ENCODE results near the gene NEDD8. TPM values are rescaled to one million over a fixed set of nuclear protein-coding genes. Genes with fewer than 3 reads are reported as not detected.
"Not testable (repeated sequence)": the region's sequence is repeated elsewhere in the genome, so short reads cannot be mapped to it uniquely, and the experiment has no call there.

The NEDD8 gene
- total and polyA plus RNA-seq, 8 donors: 162 to 219 (median 200) TPM

GRCh38 chr14:24231263-24232120, 675 bp downstream of the NEDD8 start:
- H3K4me1 ChIP-seq: peaks cover 21 to 41% of the 10 kb centered on the region in 2 donors
- no peak for TF ChIP-seq CTCF (IDR thresholded peaks at IDR 0.05)
- peak overlapping the region; percentile 80 to 84 for H3K4me3 ChIP-seq
- no peaks in the 10 kb centered on the region for H3K27me3 ChIP-seq
- H3K9me3 ChIP-seq: no peaks in the 10 kb centered on the region
- H3K27ac ChIP-seq: peak overlapping the region; percentile 93 to 99
- intact Hi-C loops (cut with DNase I): no loop called here
- peak; percentile 5 for ATAC-seq
- H3K36me3 ChIP-seq: peaks cover 0 to 26% of the 10 kb centered on the region in 2 donors
- DNase-seq: no peak

GRCh38 chr14:24228902-24229301, 3.3 kb downstream of the NEDD8 start:
- H3K4me3 ChIP-seq: no peak overlapping the region
- no peak for TF ChIP-seq CTCF (IDR thresholded peaks at IDR 0.05)

GRCh38 chr14:24226473-24226872, 5.7 kb downstream of the NEDD8 start:
- Histone ChIP-seq H3K9me3 (no peaks in the 10 kb centered on the region), H3K4me3 (no peak overlapping the region), H3K4me1 (peaks cover 7 to 16% of the 10 kb centered on the region in 2 donors), H3K27me3 (no peaks in the 10 kb centered on the region), H3K36me3 (peaks cover 0 to 19% of the 10 kb centered on the region in 2 donors), H3K27ac (no peak overlapping the region)
- no peak for DNase-seq
- ATAC-seq: no peak
- no peak for TF ChIP-seq CTCF (IDR thresholded peaks at IDR 0.05)
- intact Hi-C loops (cut with DNase I): no loop called here

More at GRCh38 chr14:24228902-24229301, 3.3 kb downstream of the NEDD8 start:
- Histone ChIP-seq H3K4me1 (peaks cover 16 to 26% of the 10 kb centered on the region in 2 donors), H3K36me3 (peaks cover 0 to 19% of the 10 kb centered on the region in 2 donors), H3K9me3 (no peaks in the 10 kb centered on the region), H3K27me3 (no peaks in the 10 kb centered on the region), H3K27ac (no peak overlapping the region)
- DNase-seq: no peak
- no peak for ATAC-seq
- intact Hi-C loops (cut with DNase I): no loop called here

GRCh38 chr14:24224618-24225071, 7.5 kb downstream of the NEDD8 start:
- DNase-seq: no peak
- no peak for TF ChIP-seq CTCF (IDR thresholded peaks at IDR 0.05)
- Histone ChIP-seq H3K4me1 (peaks cover under 1 to 2% of the 10 kb centered on the region in 2 donors), H3K27me3 (no peaks in the 10 kb centered on the region), H3K9me3 (no peaks in the 10 kb centered on the region), H3K4me3 (no peak overlapping the region), H3K36me3 (peaks cover 0 to 19% of the 10 kb centered on the region in 2 donors), H3K27ac (peak overlapping the region in 1 of 2 donors; percentile 43)
- ATAC-seq: no peak
- intact Hi-C loops (cut with DNase I): no loop called here

GRCh38 chr14:24222987-24223386, 9.2 kb downstream of the NEDD8 start:
- H3K4me3 ChIP-seq; H3K27me3 ChIP-seq; H3K9me3 ChIP-seq; H3K27ac ChIP-seq; H3K4me1 ChIP-seq; DNase-seq; ATAC-seq; intact Hi-C loops (cut with DNase I): not testable (repeated sequence)
- H3K36me3 ChIP-seq: peaks cover 0 to 16% of the 10 kb centered on the region in 2 donors
